ENCODE results near the gene LHX6. TPM values are rescaled to one million over a fixed set of nuclear protein-coding genes. Genes with fewer than 3 reads are reported as not detected.
A peak's percentile ranks its signal among the peaks of the same experiment; 100 is the strongest.

The LHX6 gene
- polyA plus RNA-seq, 2 of the 4 experiments (the other 2 are of a cell fraction) = 0.14 to 0.26 TPM

- TF ChIP-seq MYC (IDR thresholded peaks at IDR 0.05; ENCODE audit: borderline replicate concordance, low read length) (no peak), POLR2A (IDR thresholded peaks at IDR 0.05; ENCODE audit: low read length) (no peak), PBX3 (IDR thresholded peaks at IDR 0.05) (no peak), HOXB5 (CRISPR knock-in tag; IDR thresholded peaks at IDR 0.05) (no peak), HDAC2 (IDR thresholded peaks at IDR 0.05) (no peak)
These were observed 60.4 kb downstream of the LHX6 start (continued) for GRCh38 chr9:122168356-122168755.

- WGBS (ENCODE audit: missing lambda C conversion rate) = 0% methylated on average over 2 of the region's 2 CpGs
- H3K27ac ChIP-seq = no peak overlapping the region
- no peak for ATAC-seq
- no peak for DNase-seq (ENCODE audit: low read depth in 1 of 2, low spot score in 1 of 2)
- ChIA-PET CTCF (interaction anchor here (0.7 to 1.6 kb wide), 5 partner anchors 10 to 83 kb away, joined by 3 to 6 read pairs (median 4); no protein-coding TSS in a partner anchor), POLR2A (no interaction called here)
- no peak overlapping the region for H3K4me2 ChIP-seq
- no peak for TF ChIP-seq KDM1A (IDR thresholded peaks at IDR 0.05; ENCODE audit: low read depth)
- H3K4me1 ChIP-seq = 0 out of 3 replicates have a peak, but pooled peaks cover 3% of the 10 kb centered on the region
- peaks cover 15% of the 10 kb centered on the region; the same call in 2 of the 3 replicates for H3K9me3 ChIP-seq
- no peak for FAIRE-seq
- H3K4me3 ChIP-seq = no peak overlapping the region
These were observed 64.5 kb downstream of the LHX6 start for GRCh38 chr9:122164286-122164685.

- CTCF ChIA-PET = no interaction called here
- Histone ChIP-seq H3K4me2 (no peak overlapping the region), H3K9me3 (peaks cover 13% of the 10 kb centered on the region; the same call in 2 of the 3 replicates), H3K4me3 (no peak overlapping the region), H3K27ac (no peak overlapping the region), H3K4me1 (0 out of 3 replicates have a peak, but pooled peaks cover 13% of the 10 kb centered on the region)
- ATAC-seq (no peak), FAIRE-seq (no peak), DNase-seq (ENCODE audit: low read depth in 1 of 2, low spot score in 1 of 2) (no peak)
- POLR2A ChIA-PET = no interaction called here
- TF ChIP-seq NFE2L2 (conservative IDR thresholded peaks at IDR 0.05; ENCODE audit: low read length) = no peak
These were observed 66.3 kb downstream of the LHX6 start for GRCh38 chr9:122162415-122162814.

- peak overlapping the region; percentile 82 for H3K4me2 ChIP-seq
- ChIA-PET CTCF (interaction anchor here (0.7 to 4.0 kb wide), 9 partner anchors 12 to 305 kb away, joined by 3 to 21 read pairs (median 4); no protein-coding TSS in a partner anchor), POLR2A (interaction anchor here (1.0 kb wide), 1 partner anchor 9 kb away, joined by 3 read pairs; no protein-coding TSS in a partner anchor)
- H3K4me1 ChIP-seq = peaks cover 13% of the 10 kb centered on the region; the same call in 1 of the 3 replicates
- FAIRE-seq = no peak
- ATAC-seq = no peak
- peak overlapping the region; percentile 95 for H3K4me3 ChIP-seq
- DNase-seq (ENCODE audit: low read depth in 1 of 2, low spot score in 1 of 2) = no peak
- 6% methylated on average over 5 of the region's 6 CpGs for WGBS (ENCODE audit: missing lambda C conversion rate)
- no peak overlapping the region; a peak in 1 of 6 replicates for H3K27ac ChIP-seq
- TF ChIP-seq EHMT2 (IDR thresholded peaks at IDR 0.05; ENCODE audit: low read depth) (no peak), KDM5A (IDR thresholded peaks at IDR 0.05) (no peak), E2F6 (IDR thresholded peaks at IDR 0.05; ENCODE audit: borderline replicate concordance, low read depth) (0 out of 2 replicates have a peak, but pooled peaks have one; percentile 2), POLR2A (IDR thresholded peaks at IDR 0.05; ENCODE audit: low read length) (no peak), TFCP2L1 (CRISPR knock-in tag; IDR thresholded peaks at IDR 0.05) (no peak)
- H3K9me3 ChIP-seq = peaks cover 13% of the 10 kb centered on the region; the same call in 2 of the 3 replicates
These were observed 68.9 kb downstream of the LHX6 start for GRCh38 chr9:122159925-122160246.

- POLR2A ChIA-PET = interaction anchor here (1.0 kb wide), 1 partner anchor 8 kb away, joined by 3 read pairs; no protein-coding TSS in a partner anchor
- Histone ChIP-seq H3K27ac (peak within 1 kb of the TSS; percentile 91 to 94), H3K4me1 (peaks cover 13% of the 10 kb centered on the region; the same call in 1 of the 3 replicates), H3K4me3 (peak within 1 kb of the TSS; percentile 95), H3K4me2 (peak within 1 kb of the TSS; percentile 82), H3K9me3 (peaks cover 13% of the 10 kb centered on the region; the same call in 2 of the 3 replicates)
- FAIRE-seq (peak; percentile 90), ATAC-seq (peak; percentile 97), DNase-seq (ENCODE audit: low read depth in 1 of 2, low spot score in 1 of 2) (peak; percentile 94 to 98)
- 1% methylated on average over 47 of the region's 56 CpGs for WGBS (ENCODE audit: missing lambda C conversion rate)
- CTCF ChIA-PET = interaction anchor here (0.7 to 4.0 kb wide), 16 partner anchors 10 to 305 kb away, joined by 3 to 21 read pairs (median 4); partner anchors contain the start of genes MRRF and RBM18
- TF ChIP-seq REST (IDR thresholded peaks at IDR 0.05) (no peak), PBX3 (IDR thresholded peaks at IDR 0.05) (no peak), E2F6 (IDR thresholded peaks at IDR 0.05; ENCODE audit: borderline replicate concordance, low read depth) (0 out of 2 replicates have a peak, but pooled peaks have one; percentile 39), TP53 (CRISPR knock-in tag; IDR thresholded peaks at IDR 0.05) (no peak), HOXB13 (CRISPR knock-in tag; IDR thresholded peaks at IDR 0.05; ENCODE audit: low read depth) (no peak), ZC3H11A (IDR thresholded peaks at IDR 0.05) (no peak), RFX5 (IDR thresholded peaks at IDR 0.05) (no peak), MYC (IDR thresholded peaks at IDR 0.05; ENCODE audit: borderline replicate concordance, low read length) (no peak), TFCP2L1 (CRISPR knock-in tag; IDR thresholded peaks at IDR 0.05) (no peak)
These were observed 69.5 kb downstream of the LHX6 start, which contains the start of the genes MORN5 and NDUFA8 for GRCh38 chr9:122159026-122159924. Gene MORN5 (plus strand): TSS chr9:122159908. CDS start chr9:122159973, 65 bp downstream. Gene NDUFA8 (minus strand): TSS chr9:122159779. CDS start chr9:122159677, 102 bp downstream.

All from A549 (cell line).